Measurements from ENCODE around the gene WDTC1.

DNA sequence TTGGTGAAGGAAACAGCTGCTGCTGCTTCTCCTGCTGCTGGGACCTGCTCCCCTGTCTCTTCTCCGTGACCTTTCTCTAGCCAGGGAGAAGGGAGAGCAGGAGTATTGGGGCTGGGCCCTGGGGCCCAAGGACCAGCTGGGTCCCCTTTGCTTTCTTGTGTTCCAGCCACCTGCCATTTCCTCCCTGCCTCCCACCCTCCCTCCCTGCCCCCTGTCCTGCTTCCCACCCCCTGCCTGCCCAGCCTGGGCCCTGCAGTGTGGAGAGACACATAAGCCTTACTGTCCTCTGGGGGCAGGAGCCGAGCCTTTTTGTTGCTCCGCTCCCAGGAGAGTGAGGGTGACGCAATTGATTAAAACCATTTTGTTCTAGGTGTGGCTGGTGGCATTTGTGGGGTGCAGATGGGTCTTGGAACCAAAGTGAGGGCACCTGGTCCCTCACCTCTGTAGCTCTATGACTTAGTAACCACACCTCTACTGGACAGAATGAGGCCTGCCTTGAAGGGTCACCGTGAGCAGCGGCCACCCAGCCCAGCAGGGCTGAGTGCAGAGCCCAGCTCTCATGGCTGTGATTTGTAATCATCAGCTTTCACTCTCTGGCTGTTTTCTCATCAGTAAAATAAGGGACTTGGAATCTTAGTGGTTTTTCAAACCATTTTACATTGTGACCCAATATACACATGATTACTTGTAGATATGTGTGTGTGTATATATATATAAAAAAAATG is 73.6 kb downstream of the WDTC1 start:
- TF ChIP-seq, protein P1, sequence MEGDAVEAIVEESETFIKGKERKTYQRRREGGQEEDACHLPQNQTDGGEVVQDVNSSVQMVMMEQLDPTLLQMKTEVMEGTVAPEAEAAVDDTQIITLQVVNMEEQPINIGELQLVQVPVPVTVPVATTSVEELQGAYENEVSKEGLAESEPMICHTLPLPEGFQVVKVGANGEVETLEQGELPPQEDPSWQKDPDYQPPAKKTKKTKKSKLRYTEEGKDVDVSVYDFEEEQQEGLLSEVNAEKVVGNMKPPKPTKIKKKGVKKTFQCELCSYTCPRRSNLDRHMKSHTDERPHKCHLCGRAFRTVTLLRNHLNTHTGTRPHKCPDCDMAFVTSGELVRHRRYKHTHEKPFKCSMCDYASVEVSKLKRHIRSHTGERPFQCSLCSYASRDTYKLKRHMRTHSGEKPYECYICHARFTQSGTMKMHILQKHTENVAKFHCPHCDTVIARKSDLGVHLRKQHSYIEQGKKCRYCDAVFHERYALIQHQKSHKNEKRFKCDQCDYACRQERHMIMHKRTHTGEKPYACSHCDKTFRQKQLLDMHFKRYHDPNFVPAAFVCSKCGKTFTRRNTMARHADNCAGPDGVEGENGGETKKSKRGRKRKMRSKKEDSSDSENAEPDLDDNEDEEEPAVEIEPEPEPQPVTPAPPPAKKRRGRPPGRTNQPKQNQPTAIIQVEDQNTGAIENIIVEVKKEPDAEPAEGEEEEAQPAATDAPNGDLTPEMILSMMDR (IDR thresholded peaks at IDR 0.05 in 2 of 3, conservative IDR thresholded peaks at IDR 0.05 in 1 of 3; ENCODE audit: borderline replicate concordance in 1 of 3, insufficient read depth in 1 of 3, low read depth in 2 of 3, low read length in 2 of 3) = no peak
- TF ChIP-seq POLR2A (IDR thresholded peaks at IDR 0.05; ENCODE audit: borderline replicate concordance, extremely low read depth, insufficient read depth, insufficient read length) (no peak), EGR1 (IDR thresholded peaks at IDR 0.05; ENCODE audit: low read depth) (no peak), EZH2 (IDR thresholded peaks at IDR 0.05) (no peak)

Data from HCT116 (cell line).